HG02885 (cell line): ENCODE measurements around the gene SLC16A5.

Experiments
- ATAC-seq: cut with Tn5 transposase; IDR thresholded peaks from one replicate; pipeline ENCODE4 v1.9.1; 2021; ENCODE audit warnings: mild to moderate bottlenecking; ENCODE audit not compliant: unreplicated experiment, poor library complexity

Gene SLC16A5

GRCh38 chr17:75154195-75155106 is 66.7 kb downstream of the SLC16A5 start, which contains the start of gene JPT1:
JPT1 (minus strand) TSS chr17:75154512; CDS start chr17:75154397, 115 bp downstream.
- ATAC-seq: peak; percentile 95

GRCh38 chr17:75155191-75155601 is 67.4 kb downstream of the SLC16A5 start:
- ATAC-seq: no peak
